HG02852 (cell line): ENCODE data around the gene DNMT3A.

ENCODE experiments used
- ATAC-seq: cut with Tn5 transposase; IDR thresholded peaks from one replicate; pipeline ENCODE4 v1.9.1; 2021; ENCODE audit warnings: mild to moderate bottlenecking, moderate library complexity; ENCODE audit not compliant: unreplicated experiment

Gene DNMT3A

GRCh38 chr2:25373269-25373981, 31.7 kb upstream of the DNMT3A start:
- ATAC-seq: no peak

DNA sequence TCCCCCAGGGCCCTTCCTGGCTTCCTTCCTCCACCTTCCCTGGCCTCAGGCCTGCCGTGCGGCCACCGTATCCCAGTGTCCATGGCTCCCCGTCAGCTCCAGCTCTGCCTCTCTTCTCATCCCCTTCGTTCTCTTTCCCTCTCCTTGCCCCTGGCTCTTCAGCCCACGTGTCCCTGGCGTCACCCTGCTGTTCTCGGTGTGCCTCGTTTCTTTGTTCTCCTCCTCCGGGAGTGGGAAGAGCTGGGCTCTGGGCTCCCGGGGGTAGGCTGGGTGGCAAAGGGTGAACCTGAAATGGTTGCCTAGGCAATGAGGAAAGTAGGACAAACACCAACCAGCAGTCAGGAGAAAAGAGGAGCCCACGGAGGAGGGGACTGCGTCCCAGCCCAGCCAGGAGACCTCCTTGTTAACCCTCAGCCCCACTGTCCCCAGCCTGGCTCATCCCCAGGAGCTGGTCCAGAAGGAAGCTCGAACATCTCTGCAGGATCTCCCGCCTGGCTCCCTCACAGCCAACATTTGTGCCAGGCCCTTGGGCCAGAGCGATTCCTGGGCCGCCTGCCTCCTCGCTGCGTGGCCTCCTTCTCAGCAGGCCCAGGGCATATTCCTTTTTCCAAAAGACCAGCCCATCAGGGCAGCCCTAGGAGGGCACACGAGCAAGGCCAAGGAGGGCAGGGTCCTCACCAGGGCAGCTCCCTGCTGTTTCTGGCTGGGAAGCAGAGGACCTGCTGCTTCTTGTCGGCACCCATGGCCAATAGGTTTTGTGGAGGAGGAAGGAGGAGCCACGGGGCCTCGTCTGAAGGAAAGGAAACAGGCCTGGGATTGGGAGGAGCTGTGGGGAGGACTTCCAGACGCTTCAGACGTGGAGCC, 30.9 kb upstream of the DNMT3A start:
- no peak for ATAC-seq

GRCh38 chr2:25371253-25372241, 29.8 kb upstream of the DNMT3A start:
- ATAC-seq: no peak

GRCh38 chr2:25369876-25370275, 28.2 kb upstream of the DNMT3A start:
- no peak for ATAC-seq

- no peak for ATAC-seq
These were observed 27.7 kb upstream of the DNMT3A start for GRCh38 chr2:25369439-25369838.

DNA sequence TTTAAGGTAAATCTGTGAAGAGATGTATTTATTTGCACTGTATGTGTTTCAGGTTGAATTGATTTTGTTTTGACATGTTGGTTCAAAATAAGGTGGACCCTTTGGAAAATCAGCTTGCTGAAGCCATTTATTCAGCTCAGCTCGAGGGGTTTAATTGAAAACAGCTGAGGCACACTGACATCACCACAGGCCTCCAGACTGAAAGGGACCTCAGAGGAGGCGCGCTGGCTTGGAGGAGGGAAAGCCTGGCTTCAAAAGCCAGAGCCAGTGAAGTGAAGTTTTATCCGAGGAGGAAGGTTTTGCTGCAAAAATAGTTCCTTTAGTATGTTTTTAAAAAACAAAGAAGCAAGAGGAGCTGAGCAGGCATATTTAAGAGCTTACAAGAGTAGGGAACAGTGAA, 26.9 kb upstream of the DNMT3A start:
- ATAC-seq: no peak

DNA sequence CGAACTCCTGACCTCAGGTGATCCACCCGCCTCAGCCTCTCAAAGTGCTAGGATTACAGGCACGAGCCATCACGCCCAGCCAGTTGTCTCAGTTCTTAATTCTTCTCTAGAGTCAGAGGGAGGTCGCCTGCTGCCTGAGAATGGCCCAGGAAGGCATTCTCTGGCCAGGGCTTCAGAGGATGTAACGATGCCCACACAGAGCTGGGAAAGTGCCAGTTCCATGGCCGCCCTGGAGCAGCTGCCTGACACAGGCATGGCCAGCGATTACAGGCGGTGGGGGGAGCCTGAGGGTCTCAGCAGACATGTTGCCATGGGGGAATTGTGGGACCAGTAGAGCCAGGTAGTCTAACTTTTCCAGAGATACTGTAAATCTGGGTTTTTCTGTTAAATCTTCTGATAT, 25.6 kb upstream of the DNMT3A start:
- no peak for ATAC-seq

GRCh38 chr2:25366629-25367028, 24.9 kb upstream of the DNMT3A start:
- no peak for ATAC-seq

- no peak for ATAC-seq
These were observed 23.5 kb upstream of the DNMT3A start for GRCh38 chr2:25365241-25365640.

GRCh38 chr2:25363733-25364132, 22.0 kb upstream of the DNMT3A start:
- no peak for ATAC-seq

- peak; percentile 72 for ATAC-seq
These were observed 20.9 kb upstream of the DNMT3A start for GRCh38 chr2:25362434-25363145.

DNA sequence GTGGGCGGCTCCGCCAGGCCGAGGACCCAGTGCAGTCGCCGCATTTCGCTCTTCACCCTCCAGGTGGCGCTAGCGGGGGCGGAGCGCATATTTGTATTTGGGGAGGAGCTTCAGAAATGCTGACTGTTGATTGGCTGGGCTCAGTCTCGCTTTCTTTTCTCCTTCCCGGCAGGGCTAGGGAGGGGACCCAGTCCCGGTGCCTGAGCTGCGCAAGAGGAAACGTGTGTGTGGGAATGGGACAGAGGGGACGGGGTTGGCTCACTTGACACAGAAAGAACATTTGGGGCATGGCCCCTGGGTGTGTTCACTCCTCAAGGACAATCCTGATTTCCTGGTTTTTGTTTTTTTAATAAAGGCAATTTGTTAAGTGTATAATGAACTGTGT, 20.3 kb upstream of the DNMT3A start:
- peak; percentile 84 for ATAC-seq

GRCh38 chr2:25361261-25362048, 19.7 kb upstream of the DNMT3A start:
- no peak for ATAC-seq

DNA sequence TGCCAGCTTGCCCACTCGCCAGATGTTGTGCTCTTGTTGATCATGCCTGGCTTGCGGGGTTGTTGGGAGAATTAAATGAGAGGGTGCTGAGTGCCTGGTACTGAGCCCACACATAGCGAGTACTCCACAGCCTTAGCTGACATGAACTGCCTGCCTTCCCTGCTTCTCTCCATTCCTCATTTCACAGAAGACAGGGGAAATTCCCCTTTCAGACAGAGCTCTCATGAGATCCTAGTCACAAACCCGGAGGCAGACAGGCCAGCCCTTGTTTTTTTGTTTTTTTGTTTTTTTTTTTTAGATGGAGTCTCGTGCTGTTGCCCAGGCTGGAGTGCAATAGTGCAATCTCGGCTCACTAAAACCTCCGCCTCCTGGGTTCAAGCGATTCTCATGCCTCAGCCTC, 17.1 kb upstream of the DNMT3A start:
- no peak for ATAC-seq

DNA sequence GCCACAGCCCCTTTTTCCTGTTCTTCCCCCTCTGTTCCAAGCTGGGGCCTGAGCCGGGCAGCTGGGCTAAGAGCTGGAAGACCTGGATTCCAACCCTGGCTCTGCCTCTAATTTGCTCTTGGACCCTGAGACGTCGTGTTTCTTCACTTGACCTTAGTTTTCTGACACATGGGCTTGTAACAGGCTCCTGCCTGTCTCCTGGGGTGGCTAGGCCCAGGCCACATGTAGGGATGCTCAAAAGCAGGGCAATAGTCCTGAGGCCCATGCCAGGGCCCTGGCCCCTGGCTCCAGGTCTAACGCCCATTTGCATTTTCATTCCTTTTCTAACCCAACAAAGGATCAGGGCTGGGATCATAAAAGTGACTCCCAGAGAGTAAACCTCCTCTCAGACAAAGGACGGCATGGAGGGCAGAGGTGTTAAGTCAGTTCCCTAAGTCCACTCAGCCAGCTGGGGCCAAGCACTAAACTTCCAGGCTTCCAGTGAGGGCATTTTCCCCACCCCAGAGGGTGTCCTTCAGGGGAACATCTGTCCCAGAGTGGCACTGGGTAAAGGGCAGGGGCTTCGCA, 16.6 kb upstream of the DNMT3A start:
- no peak for ATAC-seq

GRCh38 chr2:25356088-25356487, 14.4 kb upstream of the DNMT3A start:
- no peak for ATAC-seq

- ATAC-seq: no peak
These were observed 13.5 kb upstream of the DNMT3A start for GRCh38 chr2:25355270-25355669.

DNA sequence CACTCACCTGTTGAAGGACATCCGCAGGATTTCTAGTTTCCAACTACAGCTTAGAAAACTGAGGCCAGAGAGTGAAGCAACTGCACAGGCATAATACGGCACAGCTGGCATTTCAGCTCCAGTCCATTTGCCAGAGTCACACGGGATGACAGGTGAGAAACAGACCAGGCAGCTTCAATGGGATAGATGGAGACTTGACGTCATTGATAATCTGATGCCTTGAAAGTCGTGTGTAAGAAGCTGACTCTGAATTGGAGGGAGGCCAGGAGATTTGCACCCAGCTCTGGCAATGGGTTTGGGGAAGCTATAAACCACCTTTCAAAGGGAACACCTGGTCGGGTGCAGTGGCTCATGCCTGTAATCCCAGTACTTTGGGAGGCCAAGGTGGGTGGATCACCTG, 12.4 kb upstream of the DNMT3A start:
- ATAC-seq: no peak

DNA sequence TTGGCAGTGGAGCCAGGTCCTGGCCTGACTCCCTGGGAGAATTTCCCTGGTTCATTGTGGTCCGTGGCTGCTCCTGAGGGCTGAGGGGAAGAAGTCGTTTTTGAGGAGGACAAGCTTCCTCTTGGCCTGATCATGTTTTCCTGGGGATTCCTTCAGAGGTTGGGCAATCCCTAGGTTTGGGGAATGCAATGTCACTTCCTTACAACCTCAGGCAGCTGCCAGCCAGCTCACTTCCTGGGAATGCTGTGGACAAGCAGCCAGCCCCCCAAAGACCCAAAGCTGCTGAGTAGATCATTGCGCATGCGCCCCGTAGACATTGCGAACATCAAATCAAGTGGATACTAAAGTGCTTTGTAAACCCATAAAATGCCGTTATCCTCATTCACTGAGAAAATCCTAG, 7.7 kb upstream of the DNMT3A start:
- no peak for ATAC-seq
